GM19395 (cell line): ENCODE measurements around the gene MYLK4.

Experiments used
- ATAC-seq: cut with Tn5 transposase; IDR thresholded peaks from one replicate; pipeline ENCODE4 v1.9.1; 2021; ENCODE audit warnings: mild to moderate bottlenecking, moderate library complexity; ENCODE audit not compliant: unreplicated experiment

The MYLK4 gene

DNA sequence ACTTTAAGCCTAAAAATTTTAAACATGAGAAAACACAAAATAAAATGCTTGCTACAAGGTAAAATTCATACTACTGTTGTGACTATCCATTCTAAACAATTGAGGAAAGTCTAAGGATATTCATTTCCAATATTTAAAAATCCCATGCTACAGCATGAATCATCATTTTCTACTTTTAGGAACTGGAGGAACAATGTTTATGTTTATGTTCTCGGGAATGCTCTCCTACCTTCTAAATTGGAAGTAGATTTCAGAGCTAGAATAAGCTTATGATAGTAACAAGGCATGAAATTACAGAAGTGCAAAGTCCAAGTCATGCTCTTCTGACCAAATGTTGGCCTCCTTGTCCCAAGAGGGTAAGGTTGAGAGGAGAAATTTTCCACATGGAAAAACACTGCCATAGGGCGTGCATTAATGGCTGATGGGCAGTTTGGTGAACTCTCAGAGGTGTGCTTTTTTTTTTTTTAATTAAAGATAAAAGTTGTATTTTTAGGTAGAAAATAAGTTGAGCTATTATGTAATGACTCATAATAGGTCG lies 6.0 kb upstream of the MYLK4 start:
- no peak for ATAC-seq

DNA sequence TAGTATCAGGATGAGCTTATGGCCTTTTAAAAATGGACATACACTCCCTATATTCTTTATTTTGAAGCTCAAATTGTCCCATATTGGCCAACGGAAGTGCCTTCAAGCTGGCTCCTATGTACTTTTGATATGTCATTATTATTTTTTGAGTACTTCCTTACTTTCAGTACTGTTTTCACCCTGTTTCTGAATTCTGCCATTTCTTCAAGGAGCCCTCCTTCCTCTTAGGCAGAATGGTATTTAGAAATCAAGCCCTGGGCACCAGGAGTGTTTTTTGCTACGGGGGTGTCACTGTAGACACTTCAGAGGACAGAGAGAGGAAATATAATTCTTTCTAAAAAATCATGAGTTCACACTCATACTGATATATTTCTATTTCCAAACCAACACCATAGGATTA lies 5.5 kb upstream of the MYLK4 start:
- ATAC-seq = no peak

DNA sequence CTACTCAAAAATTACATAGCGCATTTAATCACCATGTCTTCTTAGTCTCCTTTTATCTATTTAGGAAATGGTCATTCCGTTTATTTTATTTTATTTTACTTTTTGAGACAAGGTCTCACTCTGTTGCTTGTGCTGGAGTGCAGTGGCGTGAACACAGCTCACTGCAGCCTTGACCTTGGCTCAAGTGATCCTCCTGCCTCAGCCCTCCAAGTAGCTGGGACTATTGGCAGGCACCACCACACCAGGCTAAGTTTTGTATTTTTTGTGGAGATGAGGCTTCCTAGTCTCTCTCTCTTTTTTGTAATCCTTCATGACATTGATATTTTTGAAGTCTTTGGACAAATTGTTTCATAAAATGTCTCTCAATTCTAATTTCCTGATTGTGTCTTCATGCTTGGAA lies 4.7 kb upstream of the MYLK4 start:
- ATAC-seq = no peak

DNA sequence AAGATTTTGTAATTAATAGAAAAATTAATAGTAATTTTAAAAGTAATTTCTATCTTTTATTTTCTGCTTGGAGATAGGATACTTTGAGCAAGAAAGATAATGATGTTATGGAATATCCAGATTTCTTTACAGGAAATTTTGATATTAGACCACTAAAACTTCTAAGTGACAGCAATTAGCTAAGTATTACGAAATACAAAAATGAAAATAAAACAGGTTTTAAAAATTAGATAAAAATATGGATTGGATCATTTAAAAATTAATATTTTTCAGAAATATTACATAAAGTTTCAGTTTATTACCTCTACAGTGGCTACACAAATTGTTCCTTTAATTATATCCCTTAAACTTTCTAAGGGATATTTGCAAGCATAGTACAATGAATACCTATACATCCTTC lies 4.2 kb upstream of the MYLK4 start:
- ATAC-seq = no peak

DNA sequence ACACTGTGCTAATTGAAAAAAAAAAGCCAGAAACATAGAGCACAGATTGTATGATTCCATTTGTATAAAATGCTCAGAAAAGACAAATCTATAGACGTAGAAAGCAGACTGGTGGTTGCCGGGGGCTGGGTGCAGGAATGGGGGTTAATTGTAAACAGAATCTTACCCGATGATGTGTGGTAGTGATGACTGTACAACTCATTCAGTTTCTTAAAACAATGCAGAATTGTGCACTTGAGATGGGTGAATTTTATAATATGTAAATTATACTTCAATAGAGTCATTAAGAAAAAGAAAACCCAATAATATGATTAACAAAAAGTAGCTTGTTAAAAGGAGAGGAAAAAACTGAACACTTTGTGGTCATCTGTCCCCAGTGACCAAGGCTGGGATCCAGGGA lies 3.7 kb upstream of the MYLK4 start:
- ATAC-seq = no peak

DNA sequence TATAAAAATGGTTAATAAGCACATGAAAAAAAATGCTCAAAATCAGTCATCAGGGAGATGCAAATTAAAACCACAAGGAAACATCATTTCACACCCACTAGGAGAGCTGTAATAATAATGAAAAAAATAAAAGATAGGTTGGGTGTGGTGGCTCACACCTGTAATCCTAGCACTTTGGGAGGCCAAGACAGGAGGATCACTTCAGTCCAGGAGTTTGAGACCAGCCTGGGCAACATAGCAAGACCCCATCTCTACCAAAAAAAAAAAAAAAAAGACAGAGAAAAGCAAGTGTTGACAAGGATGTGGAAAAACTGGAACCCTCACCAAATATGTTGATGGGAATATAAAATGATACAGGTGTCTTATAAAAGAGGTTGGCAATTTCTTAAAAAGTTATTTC lies 3.0 kb upstream of the MYLK4 start:
- no peak for ATAC-seq

DNA sequence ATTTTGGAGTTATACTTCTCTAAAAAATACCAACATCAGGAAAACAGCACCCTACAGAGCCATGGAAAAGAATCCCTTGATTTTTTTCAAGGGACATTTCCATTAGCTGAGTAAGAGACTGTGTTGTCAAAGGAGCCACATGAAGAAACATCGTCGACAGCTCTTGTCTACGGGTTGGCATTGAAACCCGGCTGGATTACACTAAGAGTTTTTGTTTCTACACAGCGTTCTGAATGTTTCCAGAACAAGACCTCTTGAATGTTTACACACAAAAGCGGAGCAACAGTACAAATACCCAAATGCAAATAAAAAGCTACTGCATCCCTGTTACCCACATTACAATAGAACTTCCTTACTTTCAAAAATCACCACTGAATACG lies 2.4 kb upstream of the MYLK4 start:
- no peak for ATAC-seq

DNA sequence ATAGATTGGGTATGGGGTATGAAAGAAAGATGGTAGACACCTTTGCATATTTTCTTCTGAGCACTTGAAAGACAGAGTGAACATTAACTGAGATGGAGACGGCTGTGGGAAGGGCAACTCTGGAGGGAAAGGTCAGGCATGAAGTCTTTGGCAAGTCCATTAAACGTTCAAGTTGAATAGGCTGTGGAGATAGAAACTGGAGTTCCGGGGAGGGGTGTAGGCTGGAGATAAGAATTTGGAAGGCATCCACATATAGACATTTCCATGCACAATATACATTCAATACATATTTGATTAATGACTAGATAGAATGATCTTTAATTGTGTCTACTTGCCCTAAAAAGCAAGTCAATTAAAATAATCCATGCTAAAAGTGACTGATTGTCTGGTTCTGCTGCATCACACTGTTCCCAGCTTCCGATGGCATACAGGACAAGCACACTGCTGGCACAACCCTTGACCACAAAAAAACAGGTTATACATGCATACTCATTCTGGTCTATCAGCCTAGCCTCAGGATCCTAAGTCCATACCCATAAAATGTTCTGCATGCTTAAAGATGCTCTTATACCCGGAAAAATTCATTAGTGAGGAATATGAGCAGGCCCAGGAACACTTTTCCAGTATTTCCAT lies 1.9 kb upstream of the MYLK4 start:
- no peak for ATAC-seq

DNA sequence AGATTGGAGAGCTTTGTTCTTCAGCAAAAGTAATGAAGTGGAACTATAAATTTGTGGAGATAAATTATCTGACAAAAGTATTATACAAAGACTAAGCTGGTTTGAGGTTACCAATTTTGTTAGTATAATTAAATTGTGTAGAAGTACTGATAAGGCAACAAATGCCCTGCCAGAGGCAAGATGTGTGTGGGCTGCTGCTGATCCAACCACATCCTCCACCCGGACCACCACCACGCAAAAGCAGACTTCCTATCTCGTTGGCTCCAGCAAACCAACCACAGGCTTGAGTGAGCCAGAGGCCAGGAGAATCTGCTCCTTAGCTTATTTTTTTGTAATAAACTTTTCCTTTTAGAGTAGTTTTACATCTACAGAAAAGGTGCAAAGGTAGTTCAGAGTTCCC lies 1.1 kb upstream of the MYLK4 start:
- no peak for ATAC-seq

DNA sequence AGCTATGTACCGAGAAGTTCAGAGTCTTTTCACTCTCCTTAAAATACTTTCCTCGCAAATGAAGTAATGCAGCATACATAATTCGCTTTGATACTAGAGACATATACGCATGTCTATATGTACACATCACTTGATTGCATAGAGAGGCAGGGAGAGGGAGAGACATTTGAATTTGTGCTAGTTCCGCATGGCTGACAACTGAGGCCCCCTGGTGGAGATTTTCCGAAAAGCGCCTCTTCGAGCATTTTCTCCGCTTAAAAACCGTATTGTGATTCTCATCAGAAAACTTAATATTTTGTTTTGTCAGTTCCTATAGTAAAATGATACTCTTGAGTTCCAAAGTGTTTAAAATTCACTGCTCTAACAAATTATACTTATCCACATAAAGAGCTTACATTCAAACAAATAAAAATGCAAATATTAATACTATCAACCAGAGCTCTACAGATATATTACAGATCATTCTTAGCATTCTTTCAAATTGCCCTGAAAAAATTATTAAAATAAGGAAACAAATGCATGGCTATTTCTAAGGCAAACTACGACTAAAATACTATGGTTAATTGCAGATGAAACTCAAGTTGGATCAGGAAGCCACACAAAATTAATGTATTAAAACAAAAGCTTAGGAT lies 637 bp downstream of the MYLK4 start:
- ATAC-seq = no peak

DNA sequence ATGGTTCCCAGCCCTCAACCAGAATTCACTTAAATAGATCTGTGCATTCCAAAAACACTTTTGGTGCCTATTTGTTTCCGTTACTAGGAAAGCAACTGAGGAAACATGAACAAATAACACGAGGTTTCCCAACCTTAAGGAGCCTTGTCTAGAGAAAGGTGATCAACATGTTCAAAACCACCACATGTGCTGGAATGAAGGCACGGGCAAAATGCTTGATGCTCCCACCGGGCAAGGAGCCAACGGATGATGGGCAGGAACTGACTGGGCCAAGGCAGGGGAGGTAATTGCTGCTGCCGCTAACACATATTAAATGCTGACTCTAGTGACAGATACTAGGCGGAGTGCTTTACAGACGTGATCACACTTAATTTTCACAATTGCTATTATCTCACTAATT lies 2.5 kb downstream of the MYLK4 start:
- ATAC-seq = no peak

DNA sequence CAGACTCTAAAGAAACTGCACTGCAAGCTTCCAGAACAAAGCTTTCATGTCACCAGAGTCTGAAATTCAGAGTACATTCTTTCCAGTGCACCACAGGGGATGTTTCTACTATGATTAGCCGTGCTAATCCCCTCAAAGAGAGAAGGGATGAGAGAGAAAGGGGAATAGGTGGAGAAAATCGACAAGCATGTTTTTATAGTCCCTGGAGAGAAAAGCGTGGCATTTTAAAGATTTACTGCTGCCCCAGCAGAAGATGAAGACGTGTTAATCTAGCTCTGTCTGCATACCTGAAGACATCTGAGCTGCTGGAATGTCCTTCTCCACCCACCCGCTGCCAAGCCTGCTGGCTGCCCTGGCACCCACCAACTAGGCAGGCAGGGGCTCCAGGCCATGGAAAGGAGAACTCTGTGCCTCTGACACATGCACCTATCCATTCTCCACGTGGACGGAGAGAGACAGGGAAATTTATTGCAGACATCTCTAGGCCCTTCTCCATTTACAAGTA lies 4.1 kb downstream of the MYLK4 start:
- no peak for ATAC-seq

DNA sequence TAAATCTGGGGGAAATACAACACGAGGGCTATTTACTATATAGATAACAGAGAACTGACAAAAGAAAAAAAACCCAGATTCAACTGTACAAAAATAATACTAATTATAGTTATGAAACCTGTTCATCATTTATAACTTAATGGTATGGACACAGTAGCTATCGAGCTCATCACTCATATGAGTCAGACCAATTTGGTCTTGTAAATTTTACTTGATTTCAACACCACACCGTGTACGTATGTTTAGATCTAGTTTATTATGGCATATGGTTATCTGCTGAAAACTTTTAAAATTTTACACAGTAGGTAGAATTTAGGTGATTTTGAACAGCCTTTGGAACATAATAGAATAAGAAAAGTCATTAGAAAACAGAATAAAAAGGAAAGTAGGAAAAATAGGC lies 5.5 kb downstream of the MYLK4 start:
- no peak for ATAC-seq

DNA sequence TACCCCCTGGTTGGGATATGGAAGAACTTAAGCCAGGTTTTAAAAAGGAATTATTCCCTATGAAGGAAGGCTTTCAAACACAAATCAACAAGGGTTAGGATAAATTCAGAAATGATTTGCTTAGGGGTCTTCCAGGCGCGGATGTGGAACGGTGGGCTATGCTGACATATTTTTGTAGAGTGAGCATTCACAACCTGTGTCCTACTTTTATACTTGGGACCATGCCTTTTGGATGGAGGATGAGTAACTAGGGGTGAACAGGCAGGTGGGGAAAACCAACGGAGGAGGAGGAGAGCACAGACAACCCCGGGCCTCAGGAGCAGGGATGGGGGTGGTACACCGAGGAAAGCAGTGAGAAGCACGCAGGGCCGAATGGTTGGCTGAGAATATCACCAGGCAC lies 5.9 kb downstream of the MYLK4 start:
- ATAC-seq = no peak

DNA sequence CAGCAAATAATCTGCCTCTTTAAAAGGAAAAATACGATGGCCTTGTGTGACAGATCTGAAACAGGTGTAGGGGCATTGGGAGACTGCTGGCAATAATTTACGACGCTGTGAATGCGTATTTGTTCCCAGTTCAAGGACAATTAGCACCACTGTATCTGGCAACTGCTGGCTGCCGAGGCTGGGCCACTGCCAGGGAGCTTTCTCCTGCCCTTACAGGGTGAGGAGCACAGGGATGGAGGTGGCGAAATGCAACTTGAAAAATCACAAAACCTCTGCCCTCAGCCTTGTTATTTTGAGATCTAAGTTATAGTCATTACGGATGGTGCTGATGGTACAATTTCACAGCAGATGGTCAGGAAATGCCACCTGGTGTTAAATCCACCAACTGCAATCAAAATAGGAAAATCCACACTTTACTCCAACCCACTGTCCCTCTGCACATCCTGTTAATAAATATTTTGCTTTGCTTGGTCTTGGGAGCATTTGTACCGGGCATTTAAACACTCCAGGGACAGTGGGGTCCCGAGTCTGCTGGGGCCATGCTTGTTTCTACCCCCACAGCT lies 6.4 kb downstream of the MYLK4 start:
- ATAC-seq = no peak

DNA sequence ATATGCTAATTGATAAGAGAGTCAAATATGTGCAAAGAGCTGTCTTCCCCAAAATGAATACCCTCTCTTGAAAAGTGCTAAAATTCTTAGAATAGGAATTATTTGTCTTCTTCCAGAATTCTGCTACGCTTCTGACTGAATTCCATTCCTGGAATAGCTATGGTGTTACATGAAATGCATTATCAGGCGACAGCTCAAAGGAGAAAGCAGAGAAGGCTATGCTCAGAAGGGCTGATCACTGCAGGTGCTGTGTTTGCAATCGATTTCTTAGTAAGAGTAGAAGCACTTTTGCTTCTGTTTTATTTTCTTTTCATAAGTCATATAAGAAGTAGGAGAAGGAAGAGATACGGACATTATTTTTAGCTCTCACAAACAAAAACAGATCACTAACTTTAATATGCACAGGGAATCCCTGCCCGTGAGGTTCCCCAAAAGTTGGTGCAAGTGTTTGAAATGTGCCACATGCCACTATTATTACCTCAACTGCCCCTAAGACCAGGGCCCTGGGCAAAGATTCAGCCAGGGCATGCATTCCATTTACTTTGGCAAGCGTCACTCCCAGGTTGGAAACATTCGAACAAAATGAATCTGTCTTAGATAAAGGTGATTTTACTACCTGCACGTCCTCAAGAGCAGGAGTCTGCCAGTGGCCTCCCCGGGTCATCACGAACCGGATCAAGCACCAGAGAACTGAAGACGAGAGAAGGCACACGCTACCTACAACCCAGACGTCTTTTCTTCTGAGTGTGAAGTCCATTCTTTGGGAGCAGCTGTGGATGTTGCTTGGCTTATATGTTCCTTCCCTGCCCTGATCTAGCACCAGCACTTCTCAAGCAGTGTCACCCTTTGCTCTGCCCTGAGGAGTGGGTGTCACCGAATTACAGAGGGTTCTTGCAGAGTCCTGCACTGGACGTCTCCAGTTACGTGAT lies 7.2 kb downstream of the MYLK4 start:
- ATAC-seq = no peak

DNA sequence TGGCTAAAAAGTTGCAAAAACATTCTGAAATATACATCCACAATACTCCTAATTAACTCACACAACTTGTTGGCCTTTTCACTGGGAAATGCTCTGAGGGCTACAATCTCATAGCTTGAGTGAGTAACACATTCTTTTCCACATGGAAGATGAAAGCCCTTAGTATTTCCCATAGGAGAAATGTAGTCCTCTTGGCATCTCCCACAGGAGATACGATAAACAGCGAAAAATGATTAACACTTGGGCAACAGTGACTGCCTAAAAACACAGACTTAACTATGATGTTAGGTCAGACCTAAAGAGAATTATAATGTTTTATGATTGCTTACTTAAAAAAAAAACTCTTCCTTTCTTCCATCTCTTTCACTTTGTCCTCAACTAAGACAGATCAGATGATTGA lies 9.0 kb downstream of the MYLK4 start:
- ATAC-seq = no peak

DNA sequence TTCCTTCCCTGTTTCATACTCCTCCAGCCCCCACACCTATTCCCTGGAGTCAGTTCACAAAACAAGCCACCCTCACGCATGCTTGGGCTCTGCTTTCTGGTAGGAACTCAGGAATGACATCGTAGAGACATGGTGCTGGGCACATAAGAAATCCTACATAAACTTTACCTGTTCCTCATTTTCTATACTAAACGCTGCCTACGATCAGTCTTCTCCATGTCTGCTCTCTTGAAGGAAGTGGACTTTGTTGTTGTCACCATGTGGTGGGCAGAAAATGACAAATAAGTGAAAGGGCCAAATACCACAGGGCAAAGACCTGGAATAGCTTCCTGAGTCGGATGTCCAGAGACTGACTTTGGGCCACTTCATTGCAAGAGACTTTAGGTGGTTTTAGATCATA lies 10.1 kb downstream of the MYLK4 start:
- ATAC-seq = no peak

DNA sequence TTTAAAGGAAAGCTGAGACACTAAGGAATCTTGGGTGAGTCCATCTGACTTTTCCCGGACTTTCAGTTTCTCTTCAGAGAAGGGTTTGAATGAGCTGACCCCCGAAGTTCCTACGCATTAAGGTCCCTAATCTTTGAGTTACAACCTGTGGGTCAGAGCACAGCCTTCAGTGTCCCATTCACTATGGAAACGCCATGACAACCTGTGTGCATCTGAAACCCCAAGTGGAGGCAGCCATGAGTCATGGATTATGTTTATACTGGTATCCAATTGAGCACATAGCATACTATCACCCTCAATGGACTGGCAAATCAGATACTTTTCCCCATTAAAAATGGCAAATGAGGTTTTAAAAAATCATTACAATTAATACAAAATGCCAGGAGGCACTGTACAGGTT lies 11.4 kb downstream of the MYLK4 start:
- ATAC-seq = no peak

DNA sequence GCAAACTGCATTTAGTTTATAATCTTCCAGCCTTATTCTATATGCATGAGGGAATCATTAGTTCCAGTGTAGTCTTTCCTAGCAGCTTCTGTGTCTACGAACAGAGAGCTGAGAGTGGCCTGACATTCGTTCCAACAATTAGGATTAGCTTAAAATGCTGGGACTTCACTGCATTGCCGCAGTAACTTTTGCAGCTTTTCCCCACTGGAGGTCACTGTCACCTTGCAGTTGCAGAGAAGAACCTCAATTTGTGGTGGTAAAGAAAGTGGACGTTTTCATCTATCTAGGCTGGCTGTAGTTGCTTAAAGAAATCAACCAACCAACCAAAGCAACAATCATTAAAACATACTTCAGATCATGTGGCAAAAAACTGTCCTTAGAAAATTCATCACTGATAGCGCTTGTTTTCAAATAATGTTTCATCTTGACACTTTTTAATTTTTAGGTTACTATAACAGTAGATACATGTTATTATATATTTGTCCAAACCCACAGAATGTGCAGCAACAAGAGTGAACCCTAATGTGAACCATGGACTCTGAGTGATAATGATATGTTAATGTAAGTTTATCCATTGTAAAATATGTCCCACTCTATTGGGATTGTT lies 12.2 kb downstream of the MYLK4 start:
- no peak for ATAC-seq

DNA sequence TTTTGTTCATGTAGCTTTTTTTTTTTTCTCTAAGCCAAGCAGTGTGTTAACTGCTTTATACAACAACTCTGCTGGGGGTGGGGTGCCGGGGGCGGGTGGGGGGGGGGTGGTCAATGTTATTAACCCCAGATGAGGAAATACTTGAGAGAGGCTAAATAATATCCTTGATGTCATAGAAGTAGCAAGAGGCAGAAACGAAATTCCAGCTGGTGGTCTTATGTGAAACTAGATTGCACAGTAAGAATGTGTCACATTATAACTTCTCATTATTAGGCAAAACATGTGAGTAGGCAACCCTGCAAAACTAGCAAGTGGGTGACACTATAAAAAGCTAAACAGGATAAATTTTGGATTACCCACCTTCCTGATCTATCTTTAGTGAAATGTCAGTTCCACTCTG lies 12.8 kb downstream of the MYLK4 start:
- ATAC-seq = no peak
